Vagina (tissue), 2 donors: ENCODE measurements around the gene FAM20A.

Experiments
- POLR2A ChIP-seq, 2 donors: fragments of 450-650 bp; IDR thresholded peaks; one replicate each; pipeline ENCODE4 v1.6.1; 2017; ENCODE audit warnings: antibody characterized with exemption in 2 of 2, mild to moderate bottlenecking in 2 of 2, moderate library complexity in 2 of 2
- POLR2AphosphoS5 ChIP-seq, 2 donors: sonication (generic); formaldehyde crosslinking; IDR thresholded peaks; one replicate each; pipeline ENCODE4 v1.9.0; 2017; ENCODE audit warnings: antibody characterized with exemption in 2 of 2, mild to moderate bottlenecking in 2 of 2, low read depth in 1 of 2; ENCODE audit not compliant: insufficient read depth in 1 of 2
- TF ChIP-seq, protein P1 (sequence below), 3 experiments: fragments of 450-650 bp in 2 of 3; fragments of 200-600 bp in 1 of 3; sonication (generic) in 1 of 3; IDR thresholded peaks; one replicate each; pipeline ENCODE4 v1.5.1; 2017 to 2019; ENCODE audit warnings: antibody characterized with exemption in 3 of 3, mild to moderate bottlenecking in 2 of 3, moderate library complexity in 2 of 3

DNA sequence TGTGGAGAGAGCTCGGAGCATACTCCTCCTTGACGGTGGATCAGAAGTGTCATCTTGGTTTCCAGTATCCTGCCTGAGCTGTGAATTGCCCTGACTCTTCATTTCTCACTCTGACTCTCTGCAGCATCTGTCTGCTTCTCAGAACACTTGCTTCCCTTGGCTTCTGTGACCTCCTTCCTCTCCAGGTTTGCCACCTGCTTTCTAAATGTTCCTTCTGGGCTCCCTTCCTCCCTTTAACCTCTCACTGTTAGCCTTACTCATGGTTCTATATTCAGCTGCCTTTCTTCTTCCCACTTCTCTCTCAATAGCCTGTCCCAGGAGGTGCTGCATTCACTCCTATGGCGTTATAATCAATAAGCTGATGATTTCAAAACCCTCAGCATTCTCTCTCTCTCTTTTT, 100.1 kb downstream of the FAM20A start:
- TF ChIP-seq POLR2A (IDR thresholded peaks at IDR 0.05) (no peak), POLR2AphosphoS5 (IDR thresholded peaks at IDR 0.05; ENCODE audit: insufficient read depth in 1 of 2, low read depth in 1 of 2) (no peak)
- TF ChIP-seq, protein P1, sequence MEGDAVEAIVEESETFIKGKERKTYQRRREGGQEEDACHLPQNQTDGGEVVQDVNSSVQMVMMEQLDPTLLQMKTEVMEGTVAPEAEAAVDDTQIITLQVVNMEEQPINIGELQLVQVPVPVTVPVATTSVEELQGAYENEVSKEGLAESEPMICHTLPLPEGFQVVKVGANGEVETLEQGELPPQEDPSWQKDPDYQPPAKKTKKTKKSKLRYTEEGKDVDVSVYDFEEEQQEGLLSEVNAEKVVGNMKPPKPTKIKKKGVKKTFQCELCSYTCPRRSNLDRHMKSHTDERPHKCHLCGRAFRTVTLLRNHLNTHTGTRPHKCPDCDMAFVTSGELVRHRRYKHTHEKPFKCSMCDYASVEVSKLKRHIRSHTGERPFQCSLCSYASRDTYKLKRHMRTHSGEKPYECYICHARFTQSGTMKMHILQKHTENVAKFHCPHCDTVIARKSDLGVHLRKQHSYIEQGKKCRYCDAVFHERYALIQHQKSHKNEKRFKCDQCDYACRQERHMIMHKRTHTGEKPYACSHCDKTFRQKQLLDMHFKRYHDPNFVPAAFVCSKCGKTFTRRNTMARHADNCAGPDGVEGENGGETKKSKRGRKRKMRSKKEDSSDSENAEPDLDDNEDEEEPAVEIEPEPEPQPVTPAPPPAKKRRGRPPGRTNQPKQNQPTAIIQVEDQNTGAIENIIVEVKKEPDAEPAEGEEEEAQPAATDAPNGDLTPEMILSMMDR (IDR thresholded peaks at IDR 0.05) = no peak
